ENCODE data around the gene ZSCAN2.

GRCh38 chr15:84620626-84621025 lies 19.8 kb downstream of the ZSCAN2 start:
- no peak for TF ChIP-seq CTCF (IDR thresholded peaks at IDR 0.05)
- no peak for TF ChIP-seq ZFX (IDR thresholded peaks at IDR 0.05; ENCODE audit: borderline replicate concordance)
